GM10266 (cell line): ENCODE data around the gene CNNM4.

Source experiments
- DNase-seq: peaks from one replicate; pipeline ENCODE4 v3.0.0; 2012; ENCODE audit errors: extremely low spot score
- CTCF ChIP-seq: IDR thresholded peaks from 2 replicates; pipeline ENCODE4 v1.5.1; 2012; ENCODE audit warnings: mild to moderate bottlenecking, low read depth; ENCODE audit not compliant: control insufficient read depth, insufficient read depth; ENCODE audit errors: missing control alignments

Gene CNNM4

GRCh38 chr2:96739633-96740428, 20.9 kb upstream of the CNNM4 start, which contains the start of gene LMAN2L:
LMAN2L (minus strand) TSS chr2:96740064; CDS start chr2:96740040, 24 bp downstream.
- DNase-seq: peak; percentile 92
- no peak for TF ChIP-seq CTCF

- no peak for DNase-seq
- TF ChIP-seq CTCF: no peak
Measured at GRCh38 chr2:96747061-96747617, 13.6 kb upstream of the CNNM4 start.

- no peak for TF ChIP-seq CTCF
- DNase-seq: no peak
Measured at GRCh38 chr2:96751800-96752199, 8.9 kb upstream of the CNNM4 start.

GRCh38 chr2:96753661-96754282, 6.9 kb upstream of the CNNM4 start:
- DNase-seq: no peak
- no peak for TF ChIP-seq CTCF

- no peak for DNase-seq
- TF ChIP-seq CTCF: no peak
Measured at GRCh38 chr2:96754317-96754716, 6.4 kb upstream of the CNNM4 start.

- DNase-seq: no peak
- TF ChIP-seq CTCF: no peak
Measured at GRCh38 chr2:96756788-96757476, 3.8 kb upstream of the CNNM4 start.
